ENCODE measurements around the gene MDN1.

MDN1 gene

GRCh38 chr6:89777455-89777854, 42.1 kb downstream of the MDN1 start:
- no peak overlapping the region for H2BK120ac ChIP-seq (ENCODE audit: low read depth, low read length)
- H3K9me3 ChIP-seq (ENCODE audit: control insufficient read depth, low read length) = no peaks in the 10 kb centered on the region
- H3K4me1 ChIP-seq (ENCODE audit: control insufficient read depth, insufficient read depth, low read depth, low read length) = no peaks in the 10 kb centered on the region
- H3K18ac ChIP-seq (ENCODE audit: low read depth in 1 of 2, low read length in 2 of 2) = no peak overlapping the region
- H2BK12ac ChIP-seq (ENCODE audit: low read length in 2 of 2) = no peak overlapping the region
- H2BK5ac ChIP-seq (ENCODE audit: low read depth, low read length, poor library complexity, severe bottlenecking) = no peak overlapping the region
- H3K36me3 ChIP-seq (ENCODE audit: control insufficient read depth in 1 of 2, insufficient read depth in 2 of 2, low read depth in 1 of 2, low read length in 2 of 2) = peaks cover 12 to 74% of the 10 kb centered on the region in 2 experiments
- no peak overlapping the region for H3K23ac ChIP-seq (ENCODE audit: low read length in 2 of 2)
- 97% methylated on average over 1 of the region's 2 CpGs for WGBS
- H3K14ac ChIP-seq (ENCODE audit: low read length in 2 of 2) = no peak overlapping the region
- H3K79me1 ChIP-seq (replicated peaks; ENCODE audit: low read length, poor library complexity, severe bottlenecking) = peaks cover 10% of the 10 kb centered on the region
- no peak overlapping the region for H3K4me3 ChIP-seq (ENCODE audit: insufficient read depth in 1 of 2, low read depth in 1 of 2, low read length in 2 of 2)
- no peak overlapping the region for H3K27ac ChIP-seq (ENCODE audit: low read length, poor library complexity, severe bottlenecking)
- H4K91ac ChIP-seq (ENCODE audit: low read length) = no peak overlapping the region
- H2AK5ac ChIP-seq (ENCODE audit: low read length, severe bottlenecking) = no peak overlapping the region
- no peaks in the 10 kb centered on the region for H3K27me3 ChIP-seq (ENCODE audit: control insufficient read depth in 1 of 2, insufficient read depth in 1 of 2, low read length in 2 of 2)
- DNase-seq = no peak
- H3K9ac ChIP-seq (ENCODE audit: low read length) = no peak overlapping the region
- H3K4me2 ChIP-seq (ENCODE audit: low read length, poor library complexity, severe bottlenecking) = no peak overlapping the region
- H4K8ac ChIP-seq (ENCODE audit: low read length) = no peak overlapping the region
- H2BK15ac ChIP-seq (ENCODE audit: low read depth, poor library complexity, severe bottlenecking) = no peak overlapping the region
- no peak overlapping the region for H3K4ac ChIP-seq (ENCODE audit: low read depth in 1 of 2, low read length in 2 of 2)
- H2AFZ ChIP-seq (ENCODE audit: low read depth, low read length) = no peak overlapping the region

GRCh38 chr6:89776583-89777233, 42.9 kb downstream of the MDN1 start:
- no peak overlapping the region for H4K91ac ChIP-seq (ENCODE audit: low read length)
- no peak overlapping the region for H3K23ac ChIP-seq (ENCODE audit: low read length in 2 of 2)
- no peak overlapping the region for H2BK120ac ChIP-seq (ENCODE audit: low read depth, low read length)
- H3K27ac ChIP-seq (ENCODE audit: low read length, poor library complexity, severe bottlenecking) = no peak overlapping the region
- no peak overlapping the region for H3K4me3 ChIP-seq (ENCODE audit: insufficient read depth in 1 of 2, low read depth in 1 of 2, low read length in 2 of 2)
- peaks cover 8% of the 10 kb centered on the region for H3K79me1 ChIP-seq (replicated peaks; ENCODE audit: low read length, poor library complexity, severe bottlenecking)
- WGBS = 100% methylated on average over 1 of the region's 1 CpG
- H3K9ac ChIP-seq (ENCODE audit: low read length) = no peak overlapping the region
- peaks cover 13 to 79% of the 10 kb centered on the region in 2 experiments for H3K36me3 ChIP-seq (ENCODE audit: control insufficient read depth in 1 of 2, insufficient read depth in 2 of 2, low read depth in 1 of 2, low read length in 2 of 2)
- H3K4me2 ChIP-seq (ENCODE audit: low read length, poor library complexity, severe bottlenecking) = no peak overlapping the region
- H3K9me3 ChIP-seq (ENCODE audit: control insufficient read depth, low read length) = no peaks in the 10 kb centered on the region
- no peak overlapping the region for H2BK5ac ChIP-seq (ENCODE audit: low read depth, low read length, poor library complexity, severe bottlenecking)
- H3K4me1 ChIP-seq (ENCODE audit: control insufficient read depth, insufficient read depth, low read depth, low read length) = no peaks in the 10 kb centered on the region
- no peak overlapping the region for H3K4ac ChIP-seq (ENCODE audit: low read depth in 1 of 2, low read length in 2 of 2)
- no peak overlapping the region for H2BK12ac ChIP-seq (ENCODE audit: low read length in 2 of 2)
- no peak overlapping the region for H2AK5ac ChIP-seq (ENCODE audit: low read length, severe bottlenecking)
- no peaks in the 10 kb centered on the region for H3K27me3 ChIP-seq (ENCODE audit: control insufficient read depth in 1 of 2, insufficient read depth in 1 of 2, low read length in 2 of 2)
- H2BK15ac ChIP-seq (ENCODE audit: low read depth, poor library complexity, severe bottlenecking) = no peak overlapping the region
- H2AFZ ChIP-seq (ENCODE audit: low read depth, low read length) = no peak overlapping the region
- DNase-seq = no peak
- no peak overlapping the region for H4K8ac ChIP-seq (ENCODE audit: low read length)
- no peak overlapping the region for H3K14ac ChIP-seq (ENCODE audit: low read length in 2 of 2)
- no peak overlapping the region for H3K18ac ChIP-seq (ENCODE audit: low read depth in 1 of 2, low read length in 2 of 2)

- Histone ChIP-seq H2AFZ (ENCODE audit: low read depth, low read length) (no peak overlapping the region), H4K8ac (ENCODE audit: low read length) (no peak overlapping the region), H3K14ac (ENCODE audit: low read length in 2 of 2) (no peak overlapping the region), H2BK120ac (ENCODE audit: low read depth, low read length) (no peak overlapping the region), H3K36me3 (ENCODE audit: control insufficient read depth in 1 of 2, insufficient read depth in 2 of 2, low read depth in 1 of 2, low read length in 2 of 2) (peaks cover 19 to 80% of the 10 kb centered on the region in 2 experiments), H2BK15ac (ENCODE audit: low read depth, poor library complexity, severe bottlenecking) (no peak overlapping the region), H3K9ac (ENCODE audit: low read length) (no peak overlapping the region), H2BK12ac (ENCODE audit: low read length in 2 of 2) (no peak overlapping the region), H3K4me1 (ENCODE audit: control insufficient read depth, insufficient read depth, low read depth, low read length) (no peaks in the 10 kb centered on the region), H3K18ac (ENCODE audit: low read depth in 1 of 2, low read length in 2 of 2) (no peak overlapping the region), H3K4me3 (ENCODE audit: insufficient read depth in 1 of 2, low read depth in 1 of 2, low read length in 2 of 2) (no peak overlapping the region), H3K4ac (ENCODE audit: low read depth in 1 of 2, low read length in 2 of 2) (no peak overlapping the region), H3K23ac (ENCODE audit: low read length in 2 of 2) (no peak overlapping the region), H3K79me1 (replicated peaks; ENCODE audit: low read length, poor library complexity, severe bottlenecking) (peaks cover 7% of the 10 kb centered on the region), H3K4me2 (ENCODE audit: low read length, poor library complexity, severe bottlenecking) (no peak overlapping the region), H4K91ac (ENCODE audit: low read length) (no peak overlapping the region), H3K27me3 (ENCODE audit: control insufficient read depth in 1 of 2, insufficient read depth in 1 of 2, low read length in 2 of 2) (no peaks in the 10 kb centered on the region), H3K27ac (ENCODE audit: low read length, poor library complexity, severe bottlenecking) (no peak overlapping the region), H2AK5ac (ENCODE audit: low read length, severe bottlenecking) (no peak overlapping the region), H2BK5ac (ENCODE audit: low read depth, low read length, poor library complexity, severe bottlenecking) (no peak overlapping the region), H3K9me3 (ENCODE audit: control insufficient read depth, low read length) (no peaks in the 10 kb centered on the region)
- no peak for DNase-seq
- 95% methylated on average over 1 of the region's 1 CpG for WGBS
These were observed 44.4 kb downstream of the MDN1 start for GRCh38 chr6:89775150-89775549.

GRCh38 chr6:89769572-89769971, 50.0 kb downstream of the MDN1 start:
- WGBS = 98% methylated on average over 3 of the region's 3 CpGs
- Histone ChIP-seq H2BK15ac (ENCODE audit: low read depth, poor library complexity, severe bottlenecking) (no peak overlapping the region), H2AFZ (ENCODE audit: low read depth, low read length) (no peak overlapping the region), H3K9me3 (ENCODE audit: control insufficient read depth, low read length) (no peaks in the 10 kb centered on the region), H2BK12ac (ENCODE audit: low read length in 2 of 2) (no peak overlapping the region), H2AK5ac (ENCODE audit: low read length, severe bottlenecking) (no peak overlapping the region), H3K27ac (ENCODE audit: low read length, poor library complexity, severe bottlenecking) (no peak overlapping the region), H2BK5ac (ENCODE audit: low read depth, low read length, poor library complexity, severe bottlenecking) (no peak overlapping the region), H3K23ac (ENCODE audit: low read length in 2 of 2) (no peak overlapping the region), H2BK120ac (ENCODE audit: low read depth, low read length) (no peak overlapping the region), H4K8ac (ENCODE audit: low read length) (no peak overlapping the region), H4K91ac (ENCODE audit: low read length) (no peak overlapping the region), H3K4me3 (ENCODE audit: insufficient read depth in 1 of 2, low read depth in 1 of 2, low read length in 2 of 2) (no peak overlapping the region), H3K14ac (ENCODE audit: low read length in 2 of 2) (no peak overlapping the region), H3K4ac (ENCODE audit: low read depth in 1 of 2, low read length in 2 of 2) (no peak overlapping the region), H3K9ac (ENCODE audit: low read length) (no peak overlapping the region), H3K18ac (ENCODE audit: low read depth in 1 of 2, low read length in 2 of 2) (no peak overlapping the region), H3K4me2 (ENCODE audit: low read length, poor library complexity, severe bottlenecking) (no peak overlapping the region), H3K36me3 (ENCODE audit: control insufficient read depth in 1 of 2, insufficient read depth in 2 of 2, low read depth in 1 of 2, low read length in 2 of 2) (peaks cover 28 to 91% of the 10 kb centered on the region in 2 experiments), H3K4me1 (ENCODE audit: control insufficient read depth, insufficient read depth, low read depth, low read length) (no peaks in the 10 kb centered on the region), H3K79me1 (replicated peaks; ENCODE audit: low read length, poor library complexity, severe bottlenecking) (peaks cover 1% of the 10 kb centered on the region), H3K27me3 (ENCODE audit: control insufficient read depth in 1 of 2, insufficient read depth in 1 of 2, low read length in 2 of 2) (no peaks in the 10 kb centered on the region)
- no peak for DNase-seq
